ENCODE measurements around the gene ZDHHC12. TPM values are rescaled to one million over a fixed set of nuclear protein-coding genes. Genes with fewer than 3 reads are reported as not detected.

The ZDHHC12 gene
- total RNA-seq, 2 experiments from 2014 or later, result 40.0 to 56.8 TPM

GRCh38 chr9:128764361-128764760, 40.4 kb upstream of the ZDHHC12 start:
- intact Hi-C loops (cut with micrococcal nuclease; ENCODE audit: unreplicated experiment), result no loop called here
- ChIA-PET CTCF (ENCODE audit: unreplicated experiment) (interaction anchor here (0.6 to 1.1 kb wide), 2 partner anchors 39 to 115 kb away, joined by 3 read pairs; no protein-coding TSS in a partner anchor), POLR2A (interaction anchor here (0.6 to 1.3 kb wide), 3 partner anchors 26 to 297 kb away, joined by 3 to 6 read pairs (median 3); partner anchors contain the start of gene ZDHHC12)
- no peak overlapping the region for H3K4me3 ChIP-seq (ENCODE audit: low read depth, low read length, poor library complexity, severe bottlenecking)
- no peak overlapping the region for H3K27ac ChIP-seq (ENCODE audit: low read depth, low read length, poor library complexity, severe bottlenecking)
- no peak overlapping the region for H3K4me2 ChIP-seq (ENCODE audit: low read length)
- DNase-seq (ENCODE audit: low spot score), result peak; percentile 53
- no peaks in the 10 kb centered on the region for H3K79me2 ChIP-seq (ENCODE audit: insufficient read depth, low read depth, low read length)
- no peaks in the 10 kb centered on the region for H3K9me2 ChIP-seq (ENCODE audit: insufficient read depth, low read length)
- TF ChIP-seq CTCF (conservative IDR thresholded peaks at IDR 0.05; ENCODE audit: low read length) (peak; percentile 65), EZH2phosphoT487 (IDR thresholded peaks at IDR 0.05; ENCODE audit: borderline replicate concordance, low read depth, low read length) (no peak)
- no peaks in the 10 kb centered on the region for H4K20me1 ChIP-seq (ENCODE audit: insufficient read depth, low read length)
- H3K4me1 ChIP-seq (ENCODE audit: insufficient read depth, low read length, poor library complexity, severe bottlenecking), result no peaks in the 10 kb centered on the region
- BruUV-seq (replicated peaks), result no TSS peak
- no peaks in the 10 kb centered on the region for H3K36me3 ChIP-seq (ENCODE audit: insufficient read depth, low read length)
- no peak overlapping the region for H2AFZ ChIP-seq (ENCODE audit: low read length)
- H3K9me3 ChIP-seq (ENCODE audit: low read length), result no peaks in the 10 kb centered on the region

- Histone ChIP-seq H3K4me3 (ENCODE audit: low read depth, low read length, poor library complexity, severe bottlenecking) (no peak overlapping the region), H3K4me1 (ENCODE audit: insufficient read depth, low read length, poor library complexity, severe bottlenecking) (no peaks in the 10 kb centered on the region), H2AFZ (ENCODE audit: low read length) (no peak overlapping the region), H3K9me3 (ENCODE audit: low read length) (no peaks in the 10 kb centered on the region), H3K9me2 (ENCODE audit: insufficient read depth, low read length) (no peaks in the 10 kb centered on the region), H3K79me2 (ENCODE audit: insufficient read depth, low read depth, low read length) (no peaks in the 10 kb centered on the region), H3K36me3 (ENCODE audit: insufficient read depth, low read length) (no peaks in the 10 kb centered on the region), H3K27ac (ENCODE audit: low read depth, low read length, poor library complexity, severe bottlenecking) (no peak overlapping the region), H3K4me2 (ENCODE audit: low read length) (no peak overlapping the region), H4K20me1 (ENCODE audit: insufficient read depth, low read length) (no peaks in the 10 kb centered on the region)
- DNase-seq (ENCODE audit: low spot score), result no peak
- intact Hi-C loops (cut with micrococcal nuclease; ENCODE audit: unreplicated experiment), result no loop called here
- ChIA-PET CTCF (ENCODE audit: unreplicated experiment) (no interaction called here), POLR2A (no interaction called here)
- no peak for TF ChIP-seq EZH2phosphoT487 (IDR thresholded peaks at IDR 0.05; ENCODE audit: borderline replicate concordance, low read depth, low read length)
- TF ChIP-seq CTCF (conservative IDR thresholded peaks at IDR 0.05; ENCODE audit: low read length), result no peak
- BruUV-seq (replicated peaks), result no TSS peak
Observed at GRCh38 chr9:128762671-128763449, 38.9 kb upstream of the ZDHHC12 start.

GRCh38 chr9:128757602-128758001, 33.7 kb upstream of the ZDHHC12 start:
- Histone ChIP-seq H3K4me1 (ENCODE audit: insufficient read depth, low read length, poor library complexity, severe bottlenecking) (no peaks in the 10 kb centered on the region), H3K36me3 (ENCODE audit: insufficient read depth, low read length) (0 out of 2 replicates have a peak, but pooled peaks cover 5% of the 10 kb centered on the region), H3K27ac (ENCODE audit: low read depth, low read length, poor library complexity, severe bottlenecking) (no peak overlapping the region), H2AFZ (ENCODE audit: low read length) (no peak overlapping the region), H3K9me3 (ENCODE audit: low read length) (no peaks in the 10 kb centered on the region), H4K20me1 (ENCODE audit: insufficient read depth, low read length) (no peaks in the 10 kb centered on the region), H3K4me2 (ENCODE audit: low read length) (no peak overlapping the region), H3K9me2 (ENCODE audit: insufficient read depth, low read length) (no peaks in the 10 kb centered on the region), H3K79me2 (ENCODE audit: insufficient read depth, low read depth, low read length) (no peaks in the 10 kb centered on the region), H3K4me3 (ENCODE audit: low read depth, low read length, poor library complexity, severe bottlenecking) (no peak overlapping the region)
- ChIA-PET POLR2A (interaction anchor here (0.6 kb wide), 1 partner anchor 584 kb away, joined by 3 read pairs; no protein-coding TSS in a partner anchor), CTCF (ENCODE audit: unreplicated experiment) (no interaction called here)
- intact Hi-C loops (cut with micrococcal nuclease; ENCODE audit: unreplicated experiment), result no loop called here
- DNase-seq (ENCODE audit: low spot score), result no peak
- TF ChIP-seq EZH2phosphoT487 (IDR thresholded peaks at IDR 0.05; ENCODE audit: borderline replicate concordance, low read depth, low read length) (no peak), CTCF (conservative IDR thresholded peaks at IDR 0.05; ENCODE audit: low read length) (no peak)
- BruUV-seq (replicated peaks), result no TSS peak
